HG03097 (cell line): ENCODE data around the gene VPS54.
"Not testable (repeated sequence)": the region's sequence is repeated elsewhere in the genome, so short reads cannot be mapped to it uniquely, and the experiment has no call there.

Experiments
- ATAC-seq: cut with Tn5 transposase; IDR thresholded peaks from one replicate; pipeline ENCODE4 v1.9.1; 2021; ENCODE audit not compliant: unreplicated experiment, low FRiP score

VPS54 gene

GRCh38 chr2:63932104-63932503 lies 87.1 kb downstream of the VPS54 start:
- ATAC-seq, result not testable (repeated sequence)

DNA sequence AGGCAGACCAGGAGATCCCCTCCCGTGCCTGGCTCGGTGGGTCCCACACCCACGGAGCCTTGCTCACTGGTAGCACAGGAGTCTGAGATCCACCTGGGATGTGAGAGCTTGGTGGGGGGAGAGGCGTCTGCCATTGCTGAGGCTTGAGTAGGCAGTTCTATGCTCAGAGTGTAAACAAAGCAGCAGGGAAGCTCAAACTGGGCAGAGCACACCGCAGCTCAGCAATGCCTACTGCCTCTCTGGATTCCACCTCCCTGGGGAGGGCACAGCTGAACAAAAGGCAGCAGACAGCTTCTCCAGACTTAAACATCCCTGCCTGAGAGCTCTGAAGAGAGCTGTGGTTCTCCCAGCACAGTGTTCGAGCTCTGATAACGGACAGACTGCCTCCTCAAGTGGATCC lies 92.4 kb downstream of the VPS54 start:
- no peak for ATAC-seq

DNA sequence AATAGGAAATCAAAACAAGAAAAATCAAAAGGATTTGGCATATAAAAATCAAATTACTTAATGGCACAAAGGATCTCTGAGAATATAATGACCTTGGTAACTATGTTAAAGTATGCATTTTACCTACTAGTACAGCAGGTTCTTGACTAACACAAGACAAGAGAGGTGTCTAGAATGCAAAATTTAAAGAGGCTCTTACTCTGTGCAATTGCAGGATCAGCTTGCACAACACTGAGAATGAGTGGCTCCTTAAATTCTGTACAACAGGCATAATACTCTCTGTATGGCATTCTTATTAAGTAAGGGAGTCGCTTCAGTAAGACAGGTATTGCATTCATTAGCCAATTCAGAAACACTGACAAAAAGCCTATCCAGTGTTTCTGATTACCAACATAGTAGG lies 104.9 kb downstream of the VPS54 start:
- ATAC-seq, result no peak

GRCh38 chr2:63903003-63903402 lies 116.2 kb downstream of the VPS54 start:
- peak; percentile 61 for ATAC-seq

DNA sequence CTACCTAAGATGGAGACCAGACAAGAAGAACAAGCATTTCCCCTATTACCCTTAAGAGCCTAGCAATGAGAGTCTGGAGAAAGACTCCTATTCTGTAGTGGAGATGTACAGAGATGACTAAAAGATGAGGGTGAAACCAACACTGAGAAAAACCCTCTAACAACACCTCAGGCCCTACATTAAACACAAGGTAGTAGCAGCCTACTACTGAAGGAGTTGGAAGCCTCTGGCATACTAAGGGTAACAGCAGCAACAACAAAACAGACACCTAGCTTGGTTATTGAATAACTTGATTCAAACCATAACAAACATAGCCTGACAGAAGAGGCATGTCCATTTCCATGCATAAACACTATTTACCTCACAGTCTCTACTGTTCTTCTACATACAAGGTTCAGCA lies 117.1 kb downstream of the VPS54 start:
- no peak for ATAC-seq

DNA sequence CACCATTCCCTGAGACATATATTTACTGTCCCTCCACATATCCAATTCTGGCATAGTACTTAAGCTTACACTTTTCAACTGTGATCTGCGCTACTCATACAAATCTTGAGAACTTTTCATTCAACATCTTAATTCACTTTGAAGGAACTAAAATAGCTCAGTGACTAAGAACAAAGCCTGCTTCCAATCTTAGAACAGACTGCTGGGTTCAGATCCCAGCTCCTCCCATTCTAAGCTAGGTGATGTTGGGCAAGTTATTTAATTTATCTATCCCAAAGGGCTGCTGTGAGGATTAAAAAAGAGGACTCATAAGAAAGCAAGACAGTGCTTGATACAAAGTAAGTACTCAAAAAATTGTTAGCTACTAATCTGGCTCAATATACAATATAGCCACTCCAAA lies 119.6 kb downstream of the VPS54 start:
- ATAC-seq, result no peak

GRCh38 chr2:63898839-63899238 lies 120.4 kb downstream of the VPS54 start:
- no peak for ATAC-seq

DNA sequence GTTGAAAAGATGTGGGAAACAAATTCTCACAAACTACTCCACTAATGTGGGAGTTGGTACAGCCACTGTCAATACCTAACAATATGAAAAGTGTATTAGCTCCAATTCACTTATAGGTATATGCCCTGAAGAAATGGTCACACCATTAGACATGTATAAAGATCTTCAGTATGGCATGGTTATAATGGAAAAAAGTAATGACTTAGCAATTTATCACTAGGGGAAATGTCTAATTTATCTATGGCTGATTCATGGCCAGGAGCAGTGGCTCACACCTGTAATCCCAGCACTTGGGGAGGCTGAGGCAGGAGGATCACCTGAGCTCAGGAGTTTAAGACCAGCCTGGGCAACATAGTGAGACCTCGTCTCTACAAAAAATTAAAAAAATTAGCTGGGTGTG lies 125.1 kb downstream of the VPS54 start:
- no peak for ATAC-seq

- no peak for ATAC-seq
Observed at GRCh38 chr2:63893163-63893562, 126.1 kb downstream of the VPS54 start.

- ATAC-seq, result no peak
Observed at GRCh38 chr2:63891488-63892030, 127.7 kb downstream of the VPS54 start.

DNA sequence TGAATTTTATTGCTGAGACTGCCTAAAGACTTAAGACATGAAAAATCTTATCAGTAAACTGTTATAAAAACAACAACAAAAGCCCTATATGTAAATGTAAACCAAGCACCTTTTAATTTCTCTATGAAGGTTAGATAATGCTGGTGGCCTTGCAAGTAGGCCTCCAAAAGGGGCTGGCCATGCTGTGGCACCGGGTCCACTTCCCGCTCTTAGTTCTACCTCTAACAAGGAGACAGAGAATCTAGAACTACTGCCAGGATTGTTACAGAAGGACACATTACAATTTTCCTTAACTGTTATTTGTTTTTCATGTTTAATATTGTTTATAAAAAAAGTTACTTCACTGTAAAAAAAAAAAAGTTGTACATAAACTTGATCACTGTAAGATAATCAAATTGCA lies 128.6 kb downstream of the VPS54 start:
- ATAC-seq, result no peak

DNA sequence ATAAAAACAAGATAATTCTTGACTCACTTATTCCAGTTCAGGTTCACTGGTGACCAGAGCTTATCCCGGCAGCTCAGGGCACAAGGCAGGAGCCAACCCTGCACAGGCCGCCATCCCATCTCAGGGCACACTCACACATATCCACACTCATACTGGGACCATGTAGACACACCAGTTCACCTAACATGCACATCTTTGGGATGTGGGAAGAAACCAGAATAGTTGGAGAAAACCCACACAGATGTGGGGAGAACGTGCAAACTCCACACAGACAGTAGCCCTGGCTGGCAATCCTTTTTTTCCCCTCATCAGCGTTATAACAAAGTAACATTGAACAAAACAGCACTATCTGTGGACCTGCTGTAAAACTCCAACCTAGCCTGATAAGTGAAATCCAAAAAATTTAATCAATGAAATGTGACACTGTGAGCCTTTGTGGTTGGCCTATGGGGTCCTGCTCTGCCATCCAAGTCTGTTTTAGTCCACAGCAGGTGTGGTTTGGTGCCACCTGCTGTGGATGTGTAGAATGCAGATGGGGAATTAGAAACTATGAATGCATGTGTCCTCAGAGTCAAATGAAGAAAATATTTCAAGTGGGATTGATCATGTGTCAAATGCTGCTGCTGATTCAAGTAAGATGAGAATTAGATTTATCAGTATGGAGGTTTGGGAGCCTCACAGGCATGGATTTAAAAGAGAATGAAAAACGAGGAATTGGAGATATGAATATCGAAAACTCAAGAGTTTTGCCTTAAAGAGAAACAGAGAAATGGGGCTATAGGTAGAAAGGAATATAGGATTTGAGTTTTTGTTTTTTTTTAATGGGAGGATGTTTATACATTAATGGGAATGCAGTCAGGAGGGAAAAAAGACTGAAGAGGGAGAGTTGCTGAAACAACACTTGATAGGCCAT lies 130.5 kb downstream of the VPS54 start:
- peak; percentile 63 for ATAC-seq

GRCh38 chr2:63888053-63888452 lies 131.2 kb downstream of the VPS54 start:
- no peak for ATAC-seq

DNA sequence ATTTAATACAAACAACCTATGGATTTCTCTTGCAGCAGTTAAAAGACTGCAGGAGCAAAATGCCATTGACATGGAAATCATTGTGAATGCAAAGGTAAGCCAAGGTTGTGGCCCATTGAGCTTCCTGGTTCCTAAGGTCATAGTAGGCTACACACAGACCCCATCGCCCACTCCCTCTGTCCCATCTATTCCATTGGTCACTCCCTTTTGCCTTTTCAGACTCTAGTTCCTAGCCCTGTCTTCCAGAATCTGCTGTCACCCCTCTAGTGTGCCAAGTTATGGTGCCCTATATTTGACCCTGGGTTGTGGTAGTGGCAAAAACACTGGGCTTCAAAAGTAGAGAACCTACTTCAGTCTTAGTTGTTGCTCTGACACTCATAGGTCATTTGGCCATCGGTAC lies 132.8 kb downstream of the VPS54 start:
- no peak for ATAC-seq

DNA sequence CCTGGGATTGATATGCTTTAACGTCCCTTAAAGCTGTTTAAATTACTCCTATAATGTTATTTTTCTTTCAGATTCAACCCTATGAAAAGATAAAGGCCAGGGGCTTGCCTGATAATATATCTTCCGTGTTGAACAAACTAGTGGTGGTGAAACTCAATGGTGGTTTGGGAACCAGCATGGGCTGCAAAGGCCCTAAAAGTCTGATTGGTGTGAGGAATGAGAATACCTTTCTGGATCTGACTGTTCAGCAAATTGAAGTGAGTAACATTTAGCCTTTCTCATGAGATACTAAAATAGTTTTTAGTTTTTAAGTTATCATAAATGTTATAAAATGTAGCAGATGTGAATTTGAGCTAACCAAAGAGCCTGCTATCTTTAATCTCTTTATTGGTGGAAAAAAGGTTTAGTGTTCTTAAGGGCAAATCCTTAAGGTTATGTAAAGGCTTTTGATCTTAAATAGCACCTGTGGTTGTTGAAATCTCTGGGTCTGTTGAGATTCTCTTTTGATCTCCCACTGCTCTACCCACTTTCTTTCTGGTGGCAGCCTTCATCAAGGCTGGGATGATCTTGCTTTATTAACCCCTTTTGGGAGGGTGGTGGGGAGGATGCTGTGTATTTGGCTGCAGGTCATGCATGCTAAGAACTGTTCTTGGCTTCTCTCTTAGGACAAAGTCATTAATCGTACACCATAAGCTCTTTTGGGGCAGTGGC lies 136.7 kb downstream of the VPS54 start:
- ATAC-seq, result no peak

DNA sequence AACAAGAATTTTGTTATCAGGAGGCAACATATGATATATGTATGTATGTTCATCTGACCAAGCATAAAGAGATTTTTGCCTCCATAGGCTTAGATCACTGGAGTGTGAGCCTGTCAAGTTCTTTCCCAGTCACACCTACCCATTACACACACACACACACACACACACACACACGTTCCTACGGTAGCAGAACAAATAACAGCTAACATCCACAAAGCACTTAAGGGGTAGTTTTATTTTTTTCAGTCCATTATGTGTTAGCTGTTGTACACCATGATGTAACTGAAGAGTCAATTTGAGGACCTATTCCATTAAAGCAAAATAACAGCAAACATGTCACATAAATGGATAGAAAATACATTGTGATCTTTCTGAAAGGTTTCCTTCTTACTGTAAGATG lies 138.0 kb downstream of the VPS54 start:
- no peak for ATAC-seq

DNA sequence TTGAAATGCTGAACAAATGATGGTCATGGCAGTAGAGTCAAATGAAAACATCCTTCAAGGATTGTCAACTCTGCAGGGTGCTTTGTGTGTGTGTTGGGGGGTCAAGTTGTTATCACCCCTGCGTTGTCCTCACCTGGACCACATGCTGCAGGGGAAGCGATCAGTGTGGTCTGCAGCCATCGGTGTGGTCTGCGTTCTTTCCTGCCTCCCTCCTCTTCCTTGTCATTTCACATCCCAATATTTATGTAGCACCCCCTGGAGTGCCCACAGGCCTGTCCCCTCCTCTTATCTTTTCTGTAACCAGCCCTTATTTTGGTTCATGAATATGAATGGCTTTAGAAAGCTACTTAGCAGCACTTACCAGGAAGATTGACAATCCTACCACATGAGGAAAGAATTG lies 138.6 kb downstream of the VPS54 start:
- ATAC-seq, result no peak

- ATAC-seq, result no peak
Observed at GRCh38 chr2:63879876-63880433, 139.3 kb downstream of the VPS54 start.

- no peak for ATAC-seq
Observed at GRCh38 chr2:63878486-63878885, 140.7 kb downstream of the VPS54 start.

- ATAC-seq, result no peak
Observed at GRCh38 chr2:63876311-63876710, 142.9 kb downstream of the VPS54 start.

- no peak for ATAC-seq
Observed at GRCh38 chr2:63875559-63876245, 143.5 kb downstream of the VPS54 start.
